ENCODE results near the gene MUSK.

DNA sequence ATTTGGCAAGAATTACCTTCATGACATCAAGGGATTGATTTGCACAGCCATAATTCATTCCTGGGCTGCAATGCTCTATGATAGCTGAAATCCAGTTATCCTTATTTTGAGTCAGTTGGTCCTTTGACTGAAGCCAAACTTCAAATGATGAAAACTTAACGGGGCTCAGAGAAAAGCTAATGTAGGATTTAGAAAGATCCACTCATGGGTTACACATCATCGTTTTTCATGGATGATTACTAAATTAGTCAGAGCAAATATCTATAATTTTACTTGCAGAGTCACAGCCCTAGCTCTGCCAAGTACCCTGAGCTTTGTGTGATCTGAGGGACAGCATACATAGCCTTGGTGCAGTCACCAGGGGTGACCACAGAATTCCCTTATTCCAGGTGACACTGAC lies 27.3 kb upstream of the MUSK start:
- TF ChIP-seq, protein P1, sequence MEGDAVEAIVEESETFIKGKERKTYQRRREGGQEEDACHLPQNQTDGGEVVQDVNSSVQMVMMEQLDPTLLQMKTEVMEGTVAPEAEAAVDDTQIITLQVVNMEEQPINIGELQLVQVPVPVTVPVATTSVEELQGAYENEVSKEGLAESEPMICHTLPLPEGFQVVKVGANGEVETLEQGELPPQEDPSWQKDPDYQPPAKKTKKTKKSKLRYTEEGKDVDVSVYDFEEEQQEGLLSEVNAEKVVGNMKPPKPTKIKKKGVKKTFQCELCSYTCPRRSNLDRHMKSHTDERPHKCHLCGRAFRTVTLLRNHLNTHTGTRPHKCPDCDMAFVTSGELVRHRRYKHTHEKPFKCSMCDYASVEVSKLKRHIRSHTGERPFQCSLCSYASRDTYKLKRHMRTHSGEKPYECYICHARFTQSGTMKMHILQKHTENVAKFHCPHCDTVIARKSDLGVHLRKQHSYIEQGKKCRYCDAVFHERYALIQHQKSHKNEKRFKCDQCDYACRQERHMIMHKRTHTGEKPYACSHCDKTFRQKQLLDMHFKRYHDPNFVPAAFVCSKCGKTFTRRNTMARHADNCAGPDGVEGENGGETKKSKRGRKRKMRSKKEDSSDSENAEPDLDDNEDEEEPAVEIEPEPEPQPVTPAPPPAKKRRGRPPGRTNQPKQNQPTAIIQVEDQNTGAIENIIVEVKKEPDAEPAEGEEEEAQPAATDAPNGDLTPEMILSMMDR (conservative IDR thresholded peaks at IDR 0.05), result no peak
- no peak for TF ChIP-seq ZFX (IDR thresholded peaks at IDR 0.05)

Measured in C4-2B (cell line).